ENCODE measurements around the gene DCDC2C.

GRCh38 chr2:3674066-3674845 lies 29.1 kb upstream of the DCDC2C start:
- no peak for TF ChIP-seq YY1 (tag by site-specific recombination; IDR thresholded peaks at IDR 0.05)
- no peak for TF ChIP-seq CTCF (tag by site-specific recombination; IDR thresholded peaks at IDR 0.05)
- no peak for TF ChIP-seq ZNF488 (tag by site-specific recombination; IDR thresholded peaks at IDR 0.05)
- TF ChIP-seq ZNF624 (tag by site-specific recombination; IDR thresholded peaks at IDR 0.05), result no peak
- TF ChIP-seq ZNF692 (tag by site-specific recombination; IDR thresholded peaks at IDR 0.05), result no peak
- TF ChIP-seq SALL2 (tag by site-specific recombination; IDR thresholded peaks at IDR 0.05; ENCODE audit: borderline replicate concordance), result no peak

Measured in HEK293 (cell line).